ENCODE measurements around the gene HMGXB4.

Gene HMGXB4

DNA sequence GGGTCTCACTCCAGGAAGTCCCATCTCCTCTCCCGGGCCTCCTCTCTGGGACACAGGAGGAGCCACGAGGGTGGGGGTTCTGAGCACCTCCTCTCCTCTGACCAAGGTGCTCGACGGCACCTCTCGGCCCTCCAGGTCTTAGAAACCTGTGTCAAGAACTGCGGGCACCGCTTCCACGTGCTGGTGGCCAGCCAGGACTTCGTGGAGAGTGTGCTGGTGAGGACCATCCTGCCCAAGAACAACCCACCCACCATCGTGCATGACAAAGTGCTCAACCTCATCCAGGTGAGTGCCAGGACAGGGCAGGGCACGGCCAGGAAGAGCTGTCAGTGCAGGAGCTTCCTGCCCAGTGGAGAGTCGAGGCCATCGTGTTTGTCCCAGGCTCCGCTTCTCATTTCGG lies 65.6 kb downstream of the HMGXB4 start:
- no peak for DNase-seq (ENCODE audit: extremely low read depth, low read depth)
- TF ChIP-seq, protein P1, sequence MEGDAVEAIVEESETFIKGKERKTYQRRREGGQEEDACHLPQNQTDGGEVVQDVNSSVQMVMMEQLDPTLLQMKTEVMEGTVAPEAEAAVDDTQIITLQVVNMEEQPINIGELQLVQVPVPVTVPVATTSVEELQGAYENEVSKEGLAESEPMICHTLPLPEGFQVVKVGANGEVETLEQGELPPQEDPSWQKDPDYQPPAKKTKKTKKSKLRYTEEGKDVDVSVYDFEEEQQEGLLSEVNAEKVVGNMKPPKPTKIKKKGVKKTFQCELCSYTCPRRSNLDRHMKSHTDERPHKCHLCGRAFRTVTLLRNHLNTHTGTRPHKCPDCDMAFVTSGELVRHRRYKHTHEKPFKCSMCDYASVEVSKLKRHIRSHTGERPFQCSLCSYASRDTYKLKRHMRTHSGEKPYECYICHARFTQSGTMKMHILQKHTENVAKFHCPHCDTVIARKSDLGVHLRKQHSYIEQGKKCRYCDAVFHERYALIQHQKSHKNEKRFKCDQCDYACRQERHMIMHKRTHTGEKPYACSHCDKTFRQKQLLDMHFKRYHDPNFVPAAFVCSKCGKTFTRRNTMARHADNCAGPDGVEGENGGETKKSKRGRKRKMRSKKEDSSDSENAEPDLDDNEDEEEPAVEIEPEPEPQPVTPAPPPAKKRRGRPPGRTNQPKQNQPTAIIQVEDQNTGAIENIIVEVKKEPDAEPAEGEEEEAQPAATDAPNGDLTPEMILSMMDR (IDR thresholded peaks at IDR 0.05; ENCODE audit: low read depth, low read length), result no peak

DNA sequence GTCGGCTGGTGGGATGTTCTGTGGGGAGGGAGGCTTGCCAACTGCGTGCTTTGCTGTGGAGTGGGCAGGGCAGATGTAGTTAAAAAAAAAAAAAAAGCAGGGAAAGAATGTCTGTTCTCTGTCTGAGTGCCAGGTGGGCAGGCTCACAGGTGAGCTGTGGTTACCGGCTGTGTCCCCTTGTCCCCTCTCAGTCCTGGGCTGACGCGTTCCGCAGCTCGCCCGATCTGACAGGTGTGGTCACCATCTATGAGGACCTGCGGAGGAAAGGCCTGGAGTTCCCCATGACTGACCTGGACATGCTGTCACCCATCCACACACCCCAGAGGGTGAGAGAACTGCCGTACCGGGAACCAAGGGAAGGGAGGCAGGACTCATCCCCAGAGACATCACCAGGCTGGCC lies 66.0 kb downstream of the HMGXB4 start:
- DNase-seq (ENCODE audit: extremely low read depth, low read depth), result no peak
- TF ChIP-seq, protein P1 (IDR thresholded peaks at IDR 0.05; ENCODE audit: low read depth, low read length), result no peak

DNA sequence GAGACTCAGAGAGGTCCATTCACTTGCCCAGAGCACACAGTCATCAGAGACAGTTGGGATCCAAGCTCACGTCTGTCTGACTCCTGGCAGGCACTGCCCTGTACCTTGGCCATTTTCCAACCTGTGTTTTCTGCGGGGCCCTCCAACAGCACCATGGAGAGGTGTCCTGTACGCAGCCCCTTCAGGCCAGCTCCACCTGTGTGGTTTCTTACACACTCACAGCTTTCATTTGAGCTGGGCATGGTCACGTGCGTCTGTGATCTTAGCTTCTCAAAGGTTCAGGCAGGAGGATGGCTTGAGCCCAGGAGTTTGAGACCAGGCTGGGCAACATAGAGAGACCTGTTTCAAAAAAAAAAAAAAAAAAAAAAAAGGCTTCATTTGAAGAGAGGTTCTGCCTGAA lies 66.8 kb downstream of the HMGXB4 start:
- TF ChIP-seq, protein P1 (IDR thresholded peaks at IDR 0.05; ENCODE audit: low read depth, low read length), result no peak
- DNase-seq (ENCODE audit: extremely low read depth, low read depth), result no peak

GRCh38 chr22:35324762-35325161 lies 67.5 kb downstream of the HMGXB4 start:
- no peak for DNase-seq (ENCODE audit: extremely low read depth, low read depth)
- TF ChIP-seq, protein P1 (IDR thresholded peaks at IDR 0.05; ENCODE audit: low read depth, low read length), result no peak

- no peak for DNase-seq (ENCODE audit: extremely low read depth, low read depth)
- TF ChIP-seq, protein P1 (IDR thresholded peaks at IDR 0.05; ENCODE audit: low read depth, low read length), result no peak
Observed at GRCh38 chr22:35325209-35325608, 67.9 kb downstream of the HMGXB4 start.

- TF ChIP-seq, protein P1 (IDR thresholded peaks at IDR 0.05; ENCODE audit: low read depth, low read length), result no peak
- no peak for DNase-seq (ENCODE audit: extremely low read depth, low read depth)
Observed at GRCh38 chr22:35326854-35327562, 69.7 kb downstream of the HMGXB4 start.

DNA sequence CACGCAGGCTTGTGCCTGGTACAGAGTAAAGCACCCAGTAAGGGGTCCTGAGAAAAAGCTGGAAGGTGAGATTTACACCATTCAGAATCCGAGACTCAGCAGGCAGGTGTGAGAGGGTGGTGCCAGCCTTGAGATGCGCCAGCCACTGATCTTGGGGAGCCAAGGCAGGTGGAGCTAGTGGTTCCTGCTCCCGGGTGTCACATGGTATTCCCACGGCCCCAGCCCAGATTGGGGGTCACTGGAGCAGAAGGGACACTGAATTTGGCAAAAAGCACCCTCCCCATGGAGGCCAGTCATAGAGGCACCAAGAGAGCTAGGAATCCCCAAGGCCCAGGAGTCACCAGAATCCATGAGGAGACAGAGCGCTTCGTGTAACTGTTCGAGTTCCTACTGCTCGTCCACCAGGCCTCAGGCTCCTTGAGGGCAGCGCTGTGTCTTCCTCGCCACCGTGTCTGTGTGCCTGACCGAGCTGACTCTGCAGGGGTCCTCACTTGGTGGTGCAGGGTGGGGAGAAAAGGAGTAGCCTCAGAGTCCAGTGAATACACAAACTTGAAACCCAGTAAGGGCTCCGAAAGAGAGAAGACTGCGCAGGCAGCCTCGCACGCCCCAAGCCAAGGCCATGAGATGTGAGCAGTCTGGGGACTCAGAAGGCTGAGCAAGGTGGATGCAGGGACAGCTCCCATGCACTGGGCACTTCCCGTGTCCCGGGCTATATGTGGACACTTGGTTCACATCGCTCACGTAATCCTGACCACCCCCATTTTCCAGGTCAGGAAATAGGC lies 70.6 kb downstream of the HMGXB4 start:
- DNase-seq (ENCODE audit: extremely low read depth, low read depth), result no peak
- TF ChIP-seq, protein P1 (IDR thresholded peaks at IDR 0.05; ENCODE audit: low read depth, low read length), result no peak

Data from AG09319 (cell line).